GM12892 (cell line): ENCODE measurements around the gene MYO5A.
"Not testable (repeated sequence)": the region's sequence is repeated elsewhere in the genome, so short reads cannot be mapped to it uniquely, and the experiment has no call there.

Experiments
- POLR2AphosphoS5 ChIP-seq: IDR thresholded peaks from 2 replicates; pipeline ENCODE4 v1.6.1; 2011; ENCODE audit warnings: low read depth, low read length, control low read depth
- TAF1 ChIP-seq: IDR thresholded peaks from 2 replicates; pipeline ENCODE4 v1.6.1; 2011; ENCODE audit warnings: low read depth, mild to moderate bottlenecking, control low read depth, low read length, borderline replicate concordance

DNA sequence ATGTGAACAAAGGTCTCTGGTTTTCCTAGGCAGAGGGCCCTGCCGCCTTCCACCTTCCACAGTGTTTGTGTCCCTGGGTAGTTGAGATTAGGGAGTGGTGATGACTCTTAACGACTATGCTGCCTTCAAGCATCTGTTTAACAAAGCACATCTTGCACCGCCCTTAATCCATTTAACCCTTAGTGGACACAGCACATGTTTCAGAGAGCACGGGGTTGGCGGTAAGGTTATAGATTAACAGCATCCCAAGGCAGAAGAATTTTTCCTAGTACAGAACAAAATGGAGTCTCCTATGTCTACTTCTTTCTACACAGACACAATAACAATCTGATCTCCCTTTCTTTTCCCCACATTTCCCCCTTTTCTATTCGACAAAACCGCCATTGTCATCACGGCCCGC lies 69.4 kb downstream of the MYO5A start:
- not testable (repeated sequence) for TF ChIP-seq POLR2AphosphoS5, TAF1
